Motor neuron (in vitro differentiated cells): ENCODE measurements around the gene AXL. TPM values are rescaled to one million over a fixed set of nuclear protein-coding genes. Genes with fewer than 3 reads are reported as not detected.
"Not testable (repeated sequence)": the region's sequence is repeated elsewhere in the genome, so short reads cannot be mapped to it uniquely, and the experiment has no call there.

ENCODE experiments used
- ATAC-seq, 8 experiments: fragments of 200-7000 bp; cut with Tn5 transposase; replicated peaks in 6 of 8; 2 replicates each; pipeline ENCODE4 v1.8.0; 2021; ENCODE audit warnings: mild to moderate bottlenecking in 8 of 8, moderate library complexity in 8 of 8
- H3K27ac ChIP-seq, 2 donors: fragments of 250-450 bp; sonication (Bioruptor Pico); 2 replicates each; pipeline ENCODE4 v1.9.0; 2021; ENCODE audit warnings: antibody characterized with exemption in 2 of 2, mild to moderate bottlenecking in 2 of 2, moderate library complexity in 1 of 2
- H3K4me1 ChIP-seq, 2 donors: fragments of 250-450 bp; sonication (Bioruptor Pico); replicated peaks in 1 of 2; 2 replicates each; pipeline ENCODE4 v1.6.1; 2021; ENCODE audit warnings: antibody characterized with exemption in 2 of 2, mild to moderate bottlenecking in 2 of 2, moderate library complexity in 1 of 2
- H3K4me3 ChIP-seq, 5 donors: fragments of 250-450 bp; sonication (Bioruptor Pico); 2 replicates each; pipeline ENCODE4 v1.9.0; 2021; ENCODE audit warnings: antibody characterized with exemption in 5 of 5, mild to moderate bottlenecking in 5 of 5, moderate library complexity in 4 of 5
- WGBS, 10 experiments: fragments of 450-650 bp; shearing (Covaris generic); methylation state at CpG; one replicate each; pipeline ENCODE4 v1.0.0; 2022; 5-methylcytosine and 5-hydroxymethylcytosine counted together
- in situ Hi-C, 9 experiments: fragments of 400-800 bp; cut with MboI; loops; one replicate each; pipeline ENCODE4 v1.15.0; 2021; ENCODE audit warnings: low sequenced_read_pairs in 9 of 9, low pct_unique_long_range_greater_than_20kb in 2 of 9; ENCODE audit not compliant: unreplicated experiment in 9 of 9
- total RNA-seq, 8 experiments: library from RNA; unstranded; fragments of 300-600 nt; gene quantifications; 2 replicates each; pipeline versions ENCODE4 v1.2.3 to v1.2.4, GENCODE V29; 2022

The AXL gene
- total RNA-seq, 8 experiments from 2014 or later: 0.55 to 20.8 (median 4.9) TPM

DNA sequence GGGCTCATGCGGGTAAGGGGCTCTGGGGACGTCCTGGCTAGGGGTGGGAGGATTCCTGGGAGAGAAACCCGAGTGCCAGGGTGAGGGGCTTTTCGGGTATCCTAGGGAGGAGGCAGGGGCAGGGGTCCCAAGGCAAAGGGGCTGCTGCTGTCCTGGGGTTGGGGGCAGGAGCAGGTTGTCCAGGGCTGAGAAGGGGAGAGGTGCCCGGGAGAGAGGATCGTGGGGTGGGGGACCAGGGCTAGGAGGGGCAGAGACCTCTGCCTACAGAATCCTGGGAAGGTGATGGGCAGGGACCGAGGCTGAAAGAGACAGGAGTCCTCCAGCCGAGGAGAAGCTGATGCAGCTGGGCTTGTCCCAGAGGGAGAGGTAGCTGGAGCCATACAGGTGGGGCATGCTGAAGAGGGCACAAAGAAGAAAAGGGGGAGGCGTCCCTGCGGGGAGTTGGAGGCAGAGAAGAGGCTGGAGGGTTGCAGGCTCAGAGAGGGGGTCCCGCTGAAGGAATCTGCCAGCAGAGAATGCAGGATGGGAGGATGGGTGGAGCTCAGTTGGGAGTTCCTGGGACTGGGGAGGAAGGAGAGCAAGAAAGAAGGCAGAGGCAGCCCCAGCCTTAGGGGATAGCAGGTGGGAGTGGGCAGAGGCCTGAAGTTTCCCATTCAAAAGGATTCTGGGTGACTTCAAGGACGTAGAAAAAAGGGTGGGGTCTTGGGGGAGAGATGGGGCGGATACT is 25.4 kb upstream of the AXL start:
- H3K4me1 ChIP-seq: peaks cover 0 to 9% of the 10 kb centered on the region in 2 donors
- peak overlapping the region in 2 of 5 donors; percentile 20 to 26 for H3K4me3 ChIP-seq
- WGBS, 10 experiments: 0 to 20% (median 17%) methylated on average over 1 of the region's 13 CpGs; no CpG with 5 or more reads in 7 of the 10 experiments
- peak; percentile 12 to 52 (median 36) for ATAC-seq
- no peak overlapping the region for H3K27ac ChIP-seq
- in situ Hi-C loops: no loop called here

- Histone ChIP-seq H3K4me3 (no peak overlapping the region), H3K27ac (no peak overlapping the region), H3K4me1 (peaks cover 0 to 5% of the 10 kb centered on the region in 2 donors)
- ATAC-seq: no peak
- WGBS, 10 experiments: 28 to 100% (median 100%) methylated on average over 1 to 3 of the region's 6 CpGs; no CpG with 5 or more reads in 7 of the 10 experiments
- in situ Hi-C loops: no loop called here
Measured at GRCh38 chr19:41194157-41194552, 24.9 kb upstream of the AXL start.

DNA sequence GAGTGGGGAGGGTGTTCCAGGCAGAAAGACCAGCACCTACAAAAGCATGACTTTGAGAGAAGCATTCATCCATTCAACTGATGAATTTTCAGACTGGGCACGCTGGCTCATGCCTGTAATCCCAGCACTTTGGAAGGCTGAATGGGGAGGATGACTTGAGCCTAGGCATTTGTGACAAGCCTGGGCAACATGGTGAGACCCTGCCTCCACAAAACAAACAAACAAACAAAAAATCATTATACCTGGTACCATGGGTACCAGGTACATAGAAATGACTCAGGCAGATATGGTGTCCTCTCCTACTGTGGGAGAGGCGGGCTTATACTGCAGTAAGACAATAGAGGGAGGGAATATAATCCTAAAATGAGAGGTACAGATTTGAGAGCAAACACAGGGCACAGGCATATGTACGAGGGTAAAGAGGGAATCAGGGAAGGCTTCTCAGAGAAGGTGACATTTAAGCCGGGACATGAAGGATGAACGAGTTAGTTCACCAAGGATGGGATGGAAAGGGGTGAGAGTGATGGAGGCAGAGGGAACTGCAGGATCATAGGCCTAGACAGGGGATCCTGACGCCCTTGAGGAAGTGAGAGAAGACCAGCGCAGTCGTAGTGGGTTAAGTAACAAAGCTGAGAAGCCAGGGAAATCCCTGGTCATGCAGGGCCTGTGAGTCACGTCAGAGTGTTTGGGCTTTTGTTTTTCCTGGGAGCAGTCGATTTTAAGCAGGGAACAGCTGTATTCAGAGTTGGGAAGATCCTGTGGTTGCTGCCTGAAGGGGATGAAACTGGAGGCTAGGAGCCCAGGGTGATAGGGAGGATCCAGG is 23.1 kb upstream of the AXL start:
- ATAC-seq: no peak
- in situ Hi-C loops: no loop called here
- Histone ChIP-seq H3K27ac (no peak overlapping the region), H3K4me1 (no peaks in the 10 kb centered on the region), H3K4me3 (no peak overlapping the region)
- WGBS, 10 experiments: 20 to 100% (median 83%) methylated on average over 1 to 8 of the region's 10 CpGs; no CpG with 5 or more reads in 2 of the 10 experiments

- in situ Hi-C loops: no loop called here
- no peak for ATAC-seq
- WGBS, 10 experiments: 28 to 100% (median 80%) methylated on average over 1 to 5 of the region's 11 CpGs; no CpG with 5 or more reads in 7 of the 10 experiments
- Histone ChIP-seq H3K27ac (no peak overlapping the region), H3K4me3 (no peak overlapping the region), H3K4me1 (no peaks in the 10 kb centered on the region)
Measured at GRCh38 chr19:41198559-41198958, 20.5 kb upstream of the AXL start.

- Histone ChIP-seq H3K4me1 (no peaks in the 10 kb centered on the region), H3K4me3 (no peak overlapping the region), H3K27ac (no peak overlapping the region)
- 63 to 91% (median 80%) methylated on average over 3 to 13 of the region's 18 CpGs; no CpG with 5 or more reads in 6 of the 10 experiments for WGBS, 10 experiments
- in situ Hi-C loops: loop anchor here in 1 of 9 experiments (10.0 kb wide), 1 partner anchor 51 kb away; no protein-coding TSS in a partner anchor
- no peak for ATAC-seq
Measured at GRCh38 chr19:41203371-41203770, 15.7 kb upstream of the AXL start.

- in situ Hi-C loops: loop anchor here in 1 of 9 experiments (10.0 kb wide), 1 partner anchor 50 kb away; no protein-coding TSS in a partner anchor
- ATAC-seq: peak; percentile 68 to 99 (median 92)
- whole genome bisulfite sequencing, 10 experiments: 0 to 7% (median 3%) methylated on average over 1 to 4 of the region's 7 CpGs; no CpG with 5 or more reads in 6 of the 10 experiments
- H3K27ac ChIP-seq, H3K4me1 ChIP-seq, H3K4me3 ChIP-seq: not testable (repeated sequence)
Measured at GRCh38 chr19:41204338-41204737, 14.7 kb upstream of the AXL start.

DNA sequence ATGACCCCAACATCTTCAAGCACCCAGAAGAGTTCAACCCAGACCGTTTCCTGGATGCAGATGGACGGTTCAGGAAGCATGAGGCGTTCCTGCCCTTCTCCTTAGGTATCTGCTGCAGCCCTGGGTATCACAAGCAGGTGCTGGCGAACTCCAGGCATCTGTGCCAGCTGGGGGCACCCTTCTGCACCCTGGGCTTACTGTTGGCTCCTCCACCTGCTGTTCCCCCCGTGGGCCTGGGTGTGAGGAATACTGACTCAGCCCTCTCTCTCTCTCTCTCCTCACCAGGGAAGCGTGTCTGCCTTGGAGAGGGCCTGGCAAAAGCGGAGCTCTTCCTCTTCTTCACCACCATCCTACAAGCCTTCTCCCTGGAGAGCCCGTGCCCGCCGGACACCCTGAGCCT is 13.0 kb upstream of the AXL start:
- H3K4me3 ChIP-seq: no peak overlapping the region
- H3K4me1 ChIP-seq: no peaks in the 10 kb centered on the region
- no peak overlapping the region for H3K27ac ChIP-seq
- ATAC-seq: no peak
- in situ Hi-C loops: loop anchor here in 1 of 9 experiments (10.0 kb wide), 1 partner anchor 49 kb away; no protein-coding TSS in a partner anchor
- 60 to 100% (median 80%) methylated on average over 1 of the region's 10 CpGs; no CpG with 5 or more reads in 7 of the 10 experiments for WGBS, 10 experiments

- 19 to 93% (median 40%) methylated on average over 1 to 6 of the region's 9 CpGs; no CpG with 5 or more reads in 5 of the 10 experiments for WGBS, 10 experiments
- ATAC-seq: no peak
- Histone ChIP-seq H3K27ac (no peak overlapping the region), H3K4me1 (no peaks in the 10 kb centered on the region), H3K4me3 (no peak overlapping the region)
- in situ Hi-C loops: loop anchor here in 1 of 9 experiments (10.0 kb wide), 1 partner anchor 48 kb away; no protein-coding TSS in a partner anchor
Measured at GRCh38 chr19:41206456-41206855, 12.6 kb upstream of the AXL start.

- H3K4me1 ChIP-seq: no peaks in the 10 kb centered on the region
- WGBS, 10 experiments: 0 to 87% (median 68%) methylated on average over 1 to 5 of the region's 26 CpGs; no CpG with 5 or more reads in 3 of the 10 experiments
- peak in 3 of 8 experiments; percentile 69 to 92 (median 87) for ATAC-seq
- no peak overlapping the region for H3K27ac ChIP-seq
- no peak overlapping the region for H3K4me3 ChIP-seq
- in situ Hi-C loops: loop anchor here in 1 of 9 experiments (10.0 kb wide), 1 partner anchor 48 kb away; no protein-coding TSS in a partner anchor
Measured at GRCh38 chr19:41206926-41207750, 11.9 kb upstream of the AXL start.

GRCh38 chr19:41214161-41214560 is 4.9 kb upstream of the AXL start:
- 67 to 100% methylated on average over 1 of the region's 1 CpG; no CpG with 5 or more reads in 8 of the 10 experiments for WGBS, 10 experiments
- in situ Hi-C loops: loop anchor here in 1 of 9 experiments (10.0 kb wide), 1 partner anchor 51 kb away; the partner anchor contains the start of gene HNRNPUL1
- Histone ChIP-seq H3K4me1 (peaks cover 0 to 12% of the 10 kb centered on the region in 2 donors), H3K4me3 (no peak overlapping the region), H3K27ac (no peak overlapping the region)
- no peak for ATAC-seq

DNA sequence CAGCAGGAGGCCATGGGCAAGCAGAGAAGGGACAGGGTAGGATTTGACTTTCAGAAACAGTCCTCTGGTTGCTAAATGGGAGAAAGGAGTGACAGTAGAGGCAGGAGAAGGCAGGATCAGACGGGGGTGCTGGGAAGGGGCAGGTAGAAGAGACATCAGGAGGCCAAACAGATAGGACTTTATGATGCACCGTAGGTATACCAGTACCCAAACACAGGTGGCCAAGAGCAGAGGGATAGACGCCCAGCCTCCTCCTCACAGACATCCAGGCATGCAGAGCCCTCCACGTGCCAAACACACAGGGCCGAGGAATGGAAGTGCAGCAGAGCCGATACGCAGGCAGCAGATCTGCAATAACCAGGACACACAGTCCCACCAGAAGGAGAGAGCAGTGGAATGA is 1.3 kb upstream of the AXL start:
- 45 to 92% (median 81%) methylated on average over 1 to 6 of the region's 7 CpGs; no CpG with 5 or more reads in 4 of the 10 experiments for WGBS, 10 experiments
- Histone ChIP-seq H3K27ac (no peak overlapping the region), H3K4me1 (peaks cover 0 to 12% of the 10 kb centered on the region in 2 donors), H3K4me3 (no peak overlapping the region)
- no peak for ATAC-seq
- in situ Hi-C loops: loop anchor here in 1 of 9 experiments (10.0 kb wide), 1 partner anchor 47 kb away; the partner anchor contains the start of gene HNRNPUL1

DNA sequence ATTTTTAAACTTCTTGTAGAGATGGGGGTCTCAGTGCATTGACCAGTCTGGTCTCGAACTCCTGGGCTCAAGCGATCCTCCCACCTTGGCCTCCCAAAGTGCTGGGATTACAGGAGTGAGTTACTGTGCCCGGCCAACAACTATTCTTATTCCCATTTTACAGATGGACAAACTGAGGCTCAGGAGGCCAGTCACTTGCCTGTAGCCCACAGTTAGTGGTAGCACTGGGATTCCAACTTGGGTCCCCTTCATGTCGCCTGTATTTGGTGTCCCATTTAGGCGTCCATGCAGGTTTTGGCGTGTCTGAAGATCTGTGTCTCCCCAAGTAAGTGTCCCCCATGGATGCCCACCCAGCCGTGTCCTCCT is 791 bp upstream of the AXL start:
- Histone ChIP-seq H3K27ac (no peak overlapping the region), H3K4me1 (peaks cover 0 to 12% of the 10 kb centered on the region in 2 donors), H3K4me3 (peak overlapping the region in 1 of 5 donors; percentile 31)
- in situ Hi-C loops: loop anchor here in 1 of 9 experiments (10.0 kb wide), 1 partner anchor 47 kb away; the partner anchor contains the start of gene HNRNPUL1
- no peak for ATAC-seq
- 92 to 100% (median 100%) methylated on average over 2 to 4 of the region's 7 CpGs; no CpG with 5 or more reads in 7 of the 10 experiments for WGBS, 10 experiments
